Measurements from ENCODE around the gene CHST5. TPM values are rescaled to one million over a fixed set of nuclear protein-coding genes. Genes with fewer than 3 reads are reported as not detected.

Gene CHST5
- total and polyA plus RNA-seq, 2 of the 8 experiments (the other 6 are each of a cell fraction or from before 2014, with no cell fraction given), result 0.13 to 0.23 TPM

DNA sequence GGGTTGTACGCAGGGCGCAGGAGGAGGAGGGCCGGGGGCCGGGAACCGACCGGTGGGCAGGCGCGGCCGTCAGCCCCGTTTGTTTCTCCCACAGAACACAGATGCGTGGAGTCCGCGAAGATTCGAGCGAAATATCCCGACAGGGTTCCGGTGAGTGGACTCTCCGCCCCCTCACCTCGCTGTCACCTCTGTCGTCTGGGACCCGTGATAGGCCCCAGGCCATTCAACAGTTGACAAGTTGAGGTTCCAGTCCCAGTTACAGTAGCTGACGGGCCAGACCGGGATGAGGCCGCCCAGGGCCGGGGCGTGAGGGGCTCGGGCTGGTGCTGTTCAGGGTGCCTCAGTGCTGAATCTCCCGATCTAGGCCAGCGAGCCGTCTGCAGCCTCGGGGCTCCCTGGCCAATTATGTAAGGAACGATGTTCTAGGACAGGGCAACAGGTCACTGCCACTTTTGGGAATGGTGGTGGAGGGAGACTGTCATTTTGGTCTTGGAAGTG, 30.9 kb upstream of the CHST5 start:
- peak overlapping the region; percentile 61 to 74 (median 74); a peak in 6 of 7 replicates for H3K9ac ChIP-seq (replicated peaks in 1 of 4; ENCODE audit: extremely low read depth in 1 of 4, low read depth in 3 of 4, low read length in 3 of 4)
- H2BK120ac ChIP-seq (replicated peaks; ENCODE audit: low read depth, low read length), result no peak overlapping the region
- peak; percentile 55 to 80; a peak in 3 of 4 replicates for TF ChIP-seq SIN3A (conservative IDR thresholded peaks at IDR 0.05 in 1 of 2, IDR thresholded peaks at IDR 0.05 in 1 of 2; ENCODE audit: low read depth in 1 of 2, low read length in 2 of 2)
- TF ChIP-seq KDM5A (IDR thresholded peaks at IDR 0.05; ENCODE audit: low read length), result 0 out of 2 replicates have a peak, but pooled peaks have one; percentile 6
- TF ChIP-seq TAF7 (optimal IDR thresholded peaks at IDR 0.05; ENCODE audit: borderline replicate concordance, low read depth, low read length), result no peak
- peaks cover 5 to 7% of the 10 kb centered on the region in 2 experiments for H4K20me1 ChIP-seq (replicated peaks in 1 of 2; ENCODE audit: control insufficient read depth in 1 of 2, insufficient read depth in 2 of 2, low read length in 2 of 2)
- H3K4me3 ChIP-seq (ENCODE audit: extremely low read depth in 1 of 4, insufficient read depth in 2 of 4, low read depth in 3 of 4, low read length in 4 of 4), result peak overlapping the region; percentile 80 to 94 (median 88)
- H3K79me2 ChIP-seq (ENCODE audit: control insufficient read depth in 1 of 2, insufficient read depth in 2 of 2, low read length in 2 of 2), result peaks cover 0 to 13% of the 10 kb centered on the region in 2 experiments; a peak in 2 of 4 replicates
- H2AK5ac ChIP-seq (ENCODE audit: low read depth, low read length), result no peak overlapping the region
- no peak overlapping the region for H2BK20ac ChIP-seq (ENCODE audit: low read length)
- peaks cover 4 to 35% (median 21%) of the 10 kb centered on the region in 4 experiments; a peak in 7 of 8 replicates for H3K36me3 ChIP-seq (ENCODE audit: control insufficient read depth in 2 of 4, insufficient read depth in 4 of 4, low read length in 3 of 4)
- H3K79me1 ChIP-seq (ENCODE audit: low read depth, low read length), result peaks cover 3% of the 10 kb centered on the region; the same call in 1 of the 2 replicates
- no peaks in the 10 kb centered on the region for H3K27me3 ChIP-seq (replicated peaks in 1 of 4; ENCODE audit: control insufficient read depth in 3 of 4, extremely low read depth in 1 of 4, insufficient read depth in 3 of 4, low read length in 3 of 4)
- H3K4ac ChIP-seq (replicated peaks; ENCODE audit: insufficient read length, low read depth, low read length), result no peak overlapping the region
- 23% methylated on average over 27 of the region's 32 CpGs; no CpG with 5 or more reads in 1 of the 2 experiments for WGBS, 2 experiments (ENCODE audit: extremely low coverage in 1 of 2, insufficient coverage in 1 of 2, insufficient read length in 1 of 2, insufficient replicate concordance in 2 of 2, low coverage in 1 of 2, low lambda C conversion rate in 2 of 2, missing lambda C conversion rate in 1 of 2)
- CTCF ChIA-PET (ENCODE audit: partially characterized antibody), result interaction anchor here (0.7 to 9.4 kb wide), 4 partner anchors 9 to 48 kb away, joined by 3 to 96 read pairs (median 4); no protein-coding TSS in a partner anchor
- H2BK15ac ChIP-seq (ENCODE audit: low read length), result no peak overlapping the region
- peaks cover 9% of the 10 kb centered on the region for H3K23me2 ChIP-seq (ENCODE audit: low read depth, low read length)
- H4K5ac ChIP-seq (ENCODE audit: insufficient read length, low read depth, low read length), result no peak overlapping the region
- no peak overlapping the region for H4K91ac ChIP-seq (replicated peaks; ENCODE audit: insufficient read length, low read length)
- POLR2A ChIA-PET (ENCODE audit: partially characterized antibody), result interaction anchor here (0.7 to 3.6 kb wide), 6 partner anchors 10 to 71 kb away, joined by 3 to 21 read pairs (median 9); partner anchors contain the start of genes ADAT1, CHST6 and TMEM231
- DNase-seq (ENCODE audit: low read depth in 1 of 2, low spot score in 2 of 2) (peak in 1 of 2 experiments; percentile 57), FAIRE-seq (no peak)
- peak overlapping the region; percentile 89 to 90 for H3K4me2 ChIP-seq (ENCODE audit: insufficient read depth in 1 of 2, low read depth in 2 of 2, low read length in 2 of 2)
- no peak overlapping the region for H2BK12ac ChIP-seq (ENCODE audit: low read depth, low read length)
- H3K14ac ChIP-seq (ENCODE audit: insufficient read length), result no peak overlapping the region
- no peak overlapping the region for H3K56ac ChIP-seq (replicated peaks; ENCODE audit: insufficient read length, low read depth, low read length)
- peaks cover 1 to 8% (median 3%) of the 10 kb centered on the region in 4 experiments; a peak in 5 of 7 replicates for H3K4me1 ChIP-seq (replicated peaks in 1 of 4; ENCODE audit: control insufficient read depth in 3 of 4, insufficient read depth in 4 of 4, low read length in 3 of 4)
- H2BK5ac ChIP-seq (ENCODE audit: low read depth, low read length), result no peak overlapping the region
- no peak overlapping the region for H2AFZ ChIP-seq (ENCODE audit: low read length)
- H3K23ac ChIP-seq (ENCODE audit: insufficient read length), result no peak overlapping the region
- H3K9me3 ChIP-seq (ENCODE audit: insufficient read depth in 2 of 2, low read depth in 1 of 2, low read length in 1 of 2), result no peaks in the 10 kb centered on the region
- H3K18ac ChIP-seq (ENCODE audit: extremely low read depth, low read length), result no peak overlapping the region
- H4K8ac ChIP-seq (ENCODE audit: extremely low read depth, insufficient read depth, low read length), result no peak overlapping the region
- no peak overlapping the region for H3K27ac ChIP-seq (ENCODE audit: low read depth, low read length)

Measured in H1 (cell line).